ENCODE measurements around the gene MALL.
"Not testable (repeated sequence)": the region's sequence is repeated elsewhere in the genome, so short reads cannot be mapped to it uniquely, and the experiment has no call there.

MALL gene

GRCh38 chr2:110099471-110100225 lies 16.0 kb downstream of the MALL start:
- DNase-seq: no peak

- DNase-seq: no peak
Observed at GRCh38 chr2:110099038-110099425, 16.6 kb downstream of the MALL start.

- no peak for DNase-seq
Observed at GRCh38 chr2:110097506-110098220, 18.0 kb downstream of the MALL start.

GRCh38 chr2:110095994-110096633 lies 19.5 kb downstream of the MALL start:
- no peak for DNase-seq

DNA sequence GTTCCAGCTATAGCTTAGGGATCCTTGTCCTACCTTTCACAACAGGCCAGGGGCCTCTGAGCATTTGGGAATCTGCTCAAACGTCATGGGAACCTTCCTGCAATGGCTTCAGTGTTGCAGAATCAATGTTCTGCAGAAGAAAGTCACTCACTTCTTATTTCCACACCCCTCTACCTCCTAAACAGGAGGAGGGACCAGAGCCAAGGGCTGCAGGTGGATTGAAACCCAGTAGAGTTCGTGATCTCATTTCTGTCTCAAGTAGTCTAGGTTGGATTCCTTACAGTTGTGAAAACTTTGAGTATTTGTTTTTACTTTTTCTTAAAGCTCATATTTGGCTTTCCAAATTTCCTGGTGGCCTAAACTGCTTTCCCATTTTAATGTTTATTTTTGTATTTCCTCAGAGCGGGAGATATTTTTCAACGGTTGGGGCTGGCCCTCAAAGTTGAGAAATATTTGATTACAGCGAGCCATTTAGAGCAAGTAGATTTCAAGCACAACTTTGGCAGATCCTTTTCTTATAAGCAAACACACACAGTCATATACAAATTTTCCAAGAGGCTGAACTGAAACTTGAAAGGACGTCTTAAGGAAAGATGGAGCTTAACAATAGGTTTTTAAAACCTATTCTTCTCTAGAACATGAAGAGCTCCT lies 20.6 kb downstream of the MALL start:
- not testable (repeated sequence) for DNase-seq

DNA sequence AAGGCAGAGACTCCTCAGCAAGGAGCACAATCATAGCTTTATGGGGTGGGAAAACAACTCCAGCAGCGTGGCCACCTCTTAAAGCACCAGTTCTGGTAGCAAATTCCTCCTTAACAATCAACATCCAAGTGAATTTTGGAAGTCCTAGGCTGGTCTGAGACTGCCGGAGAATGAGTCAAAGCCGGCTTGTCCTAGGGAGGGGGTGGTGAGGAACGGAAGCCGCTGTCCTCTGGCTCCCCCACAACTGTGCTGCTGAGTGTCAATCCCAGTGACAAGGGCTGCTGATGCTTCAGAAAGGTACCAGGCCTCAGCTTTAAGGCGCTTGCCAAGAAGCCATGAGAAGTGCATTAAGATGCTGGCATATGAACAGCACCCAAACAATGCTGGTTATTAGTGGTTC lies 21.7 kb downstream of the MALL start:
- DNase-seq: not testable (repeated sequence)

DNA sequence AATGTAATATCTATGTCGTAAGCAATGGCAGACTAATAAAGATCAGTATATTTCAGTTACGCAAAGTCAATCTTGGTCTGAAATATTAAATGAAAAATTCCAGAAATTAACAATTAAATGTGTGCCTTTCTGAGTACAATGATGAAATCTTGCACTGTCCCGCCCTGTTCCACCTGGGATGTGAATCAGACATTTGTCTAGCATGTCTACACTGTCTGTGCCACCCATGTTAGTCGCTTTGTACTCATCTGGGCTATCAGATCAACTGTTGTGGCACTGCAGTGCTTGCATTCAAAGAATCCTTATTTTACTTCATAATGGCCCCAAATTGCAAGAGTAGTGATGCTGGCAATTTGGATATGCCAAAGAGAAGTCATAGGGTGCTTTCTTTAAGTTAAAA lies 25.5 kb downstream of the MALL start:
- DNase-seq: not testable (repeated sequence)

DNA sequence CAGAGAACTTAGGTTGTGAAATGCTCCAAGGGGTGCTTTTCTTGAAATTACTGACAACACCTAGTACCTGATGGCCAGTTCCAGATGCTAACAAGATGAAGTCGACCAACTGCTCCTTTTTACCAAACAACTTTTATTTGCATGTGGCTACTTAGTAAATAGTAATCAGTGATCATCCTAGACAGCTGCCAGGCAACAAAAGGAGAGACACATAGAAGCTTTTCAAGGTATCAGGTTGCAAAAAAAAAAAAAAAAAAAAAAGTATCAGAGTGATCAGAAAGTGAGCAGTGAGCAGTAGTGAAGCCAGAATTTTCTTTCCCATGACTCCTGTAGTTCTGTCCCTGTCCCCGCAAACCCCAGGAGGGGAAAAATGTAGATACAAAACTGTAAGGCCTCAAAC lies 31.9 kb downstream of the MALL start:
- DNase-seq: not testable (repeated sequence)

- DNase-seq: not testable (repeated sequence)
Observed at GRCh38 chr2:110083162-110083561, 32.5 kb downstream of the MALL start.

- DNase-seq: not testable (repeated sequence)
Observed at GRCh38 chr2:110078104-110078503, 37.5 kb downstream of the MALL start.

- DNase-seq: not testable (repeated sequence)
Observed at GRCh38 chr2:110075896-110076295, 39.7 kb downstream of the MALL start.

GRCh38 chr2:110069869-110070268 lies 45.8 kb downstream of the MALL start:
- not testable (repeated sequence) for DNase-seq

DNA sequence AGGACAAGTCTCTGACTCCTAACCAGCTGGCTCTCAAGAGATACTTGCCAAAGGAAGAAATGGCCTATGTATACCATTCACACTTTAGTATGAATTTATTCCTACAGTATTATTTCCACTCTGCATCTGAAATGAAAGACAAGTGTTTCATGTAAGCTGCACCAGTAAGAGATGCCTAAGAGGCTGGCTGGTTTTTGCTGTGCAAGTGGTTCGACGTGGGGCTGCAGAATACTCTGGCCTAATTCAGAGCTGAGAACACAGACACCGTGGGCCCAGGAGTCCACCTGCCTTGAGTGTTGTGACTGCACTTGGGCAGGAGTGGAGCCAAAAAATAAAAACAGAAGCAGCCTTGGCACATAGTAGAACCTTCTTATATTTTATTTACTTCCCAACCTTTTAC lies 47.5 kb downstream of the MALL start:
- DNase-seq: not testable (repeated sequence)

GRCh38 chr2:110062332-110062731 lies 53.3 kb downstream of the MALL start:
- not testable (repeated sequence) for DNase-seq

- DNase-seq: not testable (repeated sequence)
Observed at GRCh38 chr2:110060550-110060949, 55.1 kb downstream of the MALL start.

- not testable (repeated sequence) for DNase-seq
Observed at GRCh38 chr2:110059694-110060358, 55.8 kb downstream of the MALL start.

DNA sequence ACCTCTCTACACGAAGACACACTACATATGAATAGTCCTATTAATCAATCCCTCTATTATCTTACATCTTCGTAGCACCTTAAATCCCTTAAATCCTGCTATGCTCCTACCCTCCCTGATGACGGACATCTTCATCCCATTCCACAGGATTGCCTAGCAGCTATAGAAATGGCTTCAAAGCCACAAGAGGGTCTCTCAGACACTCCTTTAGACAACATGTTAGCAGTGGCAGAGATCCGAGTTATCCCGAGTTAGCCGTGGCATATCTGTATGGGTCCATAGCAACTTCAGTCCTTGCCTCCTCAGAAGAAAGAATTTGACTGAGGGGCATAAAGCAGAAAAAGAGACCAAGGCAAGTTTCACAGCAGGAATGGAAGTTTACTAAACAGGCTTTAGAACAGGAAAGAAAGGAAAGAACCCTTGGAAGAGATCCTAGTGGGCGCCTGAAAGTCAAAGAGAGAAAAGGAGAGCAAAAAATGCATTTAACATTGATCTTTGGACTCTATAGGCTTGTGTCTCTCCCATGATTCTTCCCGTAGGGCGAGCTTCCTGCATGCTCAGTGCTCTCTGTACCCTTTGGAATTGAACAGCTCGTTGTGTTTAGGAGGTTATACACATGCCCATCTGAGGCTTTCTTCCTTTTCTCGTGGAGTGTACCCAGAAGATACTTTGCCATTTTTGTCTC lies 56.5 kb downstream of the MALL start:
- DNase-seq: not testable (repeated sequence)

DNA sequence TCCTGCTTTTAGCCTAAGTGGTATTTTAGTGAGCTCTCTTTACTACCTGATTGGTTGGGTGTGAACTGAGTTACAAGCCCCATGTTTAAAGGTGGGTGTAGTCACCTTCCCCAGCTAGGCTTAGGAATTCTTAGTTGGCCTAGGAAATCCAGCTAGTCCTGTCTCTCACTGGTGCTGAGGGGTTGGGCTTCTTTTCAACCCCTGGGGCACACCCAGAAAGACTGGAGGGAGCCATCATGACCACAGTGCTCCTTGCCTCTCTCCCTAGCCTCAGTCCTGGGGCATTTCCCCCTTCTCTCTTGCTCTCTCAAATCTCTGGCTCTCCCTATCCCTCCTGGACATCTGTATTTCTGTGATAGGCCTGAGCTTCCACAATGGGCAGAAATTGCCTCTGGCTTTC lies 57.6 kb downstream of the MALL start:
- not testable (repeated sequence) for DNase-seq

- not testable (repeated sequence) for DNase-seq
Observed at GRCh38 chr2:110055819-110056408, 59.7 kb downstream of the MALL start.

Data from hypothalamus (tissue), 51 donors.